GM19238 (cell line): ENCODE data around the gene ARID5A.

Experiments
- DNase-seq: peaks from one replicate; pipeline ENCODE4 v3.0.0; 2011; ENCODE audit warnings: low spot score; ENCODE audit not compliant: insufficient read length

The ARID5A gene

DNA sequence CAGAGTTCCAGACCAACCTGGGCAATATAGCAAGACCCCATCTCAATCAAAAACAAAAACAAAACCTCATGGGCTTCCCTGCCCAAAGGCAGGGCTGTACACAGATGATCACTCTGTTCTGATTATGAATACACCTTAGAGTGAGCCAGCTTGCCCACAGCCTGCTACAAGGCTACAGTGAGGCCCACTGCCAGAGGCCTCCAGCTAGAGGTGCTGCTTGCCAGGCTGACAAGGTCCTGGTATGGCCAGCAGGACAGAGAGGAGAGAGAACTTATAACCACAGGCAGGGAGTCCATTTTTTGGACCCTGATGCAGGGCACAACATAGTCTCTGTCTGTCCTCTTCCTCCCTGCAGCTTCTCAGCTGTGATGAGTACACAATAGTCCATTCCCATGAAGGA lies 60.0 kb downstream of the ARID5A start:
- no peak for DNase-seq

- DNase-seq, result no peak
Measured at GRCh38 chr2:96599941-96600340, 63.4 kb downstream of the ARID5A start.

GRCh38 chr2:96601382-96602292 lies 65.1 kb downstream of the ARID5A start:
- DNase-seq, result no peak
